Measurements from ENCODE around the gene RNU1-2. TPM values are rescaled to one million over a fixed set of nuclear protein-coding genes. Genes with fewer than 3 reads are reported as not detected.

Gene RNU1-2
- total RNA-seq, 1 donor from 2014 or later = 1,356 TPM

DNA sequence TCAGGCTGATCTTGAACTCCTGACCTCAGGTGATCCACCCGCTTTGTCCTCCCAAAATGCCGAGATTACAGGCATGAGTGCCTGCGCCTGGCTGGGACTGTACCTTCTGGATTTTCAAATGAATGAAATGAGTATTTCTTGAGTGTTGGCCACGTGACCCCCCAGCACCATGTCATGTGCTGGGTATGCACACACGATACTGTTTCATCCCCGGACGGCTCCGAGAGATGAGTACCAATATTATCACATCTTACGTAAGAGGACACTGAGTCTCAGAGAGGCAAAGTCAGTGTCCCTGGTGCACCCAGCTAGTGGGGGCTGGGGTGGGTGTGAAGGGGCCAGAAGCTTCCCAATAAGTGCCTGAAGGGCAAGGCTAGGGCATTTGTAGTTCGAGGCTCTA lies 25.2 kb downstream of the RNU1-2 start:
- H3K27ac Mint-ChIP-seq (ENCODE audit: unreplicated experiment) = peak overlapping the region; percentile 59
- Histone ChIP-seq H4K20me1 (ENCODE audit: insufficient read depth, low read length) (peaks cover 16% of the 10 kb centered on the region), H3K4me1 (ENCODE audit: insufficient read depth, low read length) (peaks cover 10% of the 10 kb centered on the region), H3K4me3 (ENCODE audit: insufficient read depth, low read depth, low read length) (no peak overlapping the region), H3K4me2 (ENCODE audit: low read length) (peak overlapping the region; percentile 84), H3K27ac (ENCODE audit: low read depth, low read length) (no peak overlapping the region), H3K36me3 (ENCODE audit: insufficient read depth, low read length) (no peaks in the 10 kb centered on the region), H2AFZ (ENCODE audit: low read depth, low read length) (no peak overlapping the region), H3K9me3 (ENCODE audit: insufficient read depth, low read depth, low read length) (no peaks in the 10 kb centered on the region), H3K27me3 (ENCODE audit: insufficient read depth, low read length) (no peaks in the 10 kb centered on the region), H3K79me2 (ENCODE audit: insufficient read depth, low read length) (no peaks in the 10 kb centered on the region), H3K9ac (ENCODE audit: low read length) (no peak overlapping the region)
- peaks cover 6% of the 10 kb centered on the region for H3K4me1 Mint-ChIP-seq (ENCODE audit: low read depth, unreplicated experiment)
- FAIRE-seq (no peak), DNase-seq (ENCODE audit: low read depth) (no peak)
- H3K27me3 Mint-ChIP-seq (ENCODE audit: low read depth, unreplicated experiment) = peaks cover 32% of the 10 kb centered on the region
- no peaks in the 10 kb centered on the region for H3K9me3 Mint-ChIP-seq (ENCODE audit: unreplicated experiment)
- peaks cover 4% of the 10 kb centered on the region for H3K36me3 Mint-ChIP-seq (ENCODE audit: low read depth, unreplicated experiment)
- TF ChIP-seq, protein P1, sequence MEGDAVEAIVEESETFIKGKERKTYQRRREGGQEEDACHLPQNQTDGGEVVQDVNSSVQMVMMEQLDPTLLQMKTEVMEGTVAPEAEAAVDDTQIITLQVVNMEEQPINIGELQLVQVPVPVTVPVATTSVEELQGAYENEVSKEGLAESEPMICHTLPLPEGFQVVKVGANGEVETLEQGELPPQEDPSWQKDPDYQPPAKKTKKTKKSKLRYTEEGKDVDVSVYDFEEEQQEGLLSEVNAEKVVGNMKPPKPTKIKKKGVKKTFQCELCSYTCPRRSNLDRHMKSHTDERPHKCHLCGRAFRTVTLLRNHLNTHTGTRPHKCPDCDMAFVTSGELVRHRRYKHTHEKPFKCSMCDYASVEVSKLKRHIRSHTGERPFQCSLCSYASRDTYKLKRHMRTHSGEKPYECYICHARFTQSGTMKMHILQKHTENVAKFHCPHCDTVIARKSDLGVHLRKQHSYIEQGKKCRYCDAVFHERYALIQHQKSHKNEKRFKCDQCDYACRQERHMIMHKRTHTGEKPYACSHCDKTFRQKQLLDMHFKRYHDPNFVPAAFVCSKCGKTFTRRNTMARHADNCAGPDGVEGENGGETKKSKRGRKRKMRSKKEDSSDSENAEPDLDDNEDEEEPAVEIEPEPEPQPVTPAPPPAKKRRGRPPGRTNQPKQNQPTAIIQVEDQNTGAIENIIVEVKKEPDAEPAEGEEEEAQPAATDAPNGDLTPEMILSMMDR (IDR thresholded peaks at IDR 0.05; ENCODE audit: insufficient read depth, low read depth, low read length) = no peak
- TF ChIP-seq EZH2 (IDR thresholded peaks at IDR 0.05; ENCODE audit: insufficient read depth, low read length) = no peak
- no peak overlapping the region for H3K4me3 Mint-ChIP-seq (ENCODE audit: unreplicated experiment)

DNA sequence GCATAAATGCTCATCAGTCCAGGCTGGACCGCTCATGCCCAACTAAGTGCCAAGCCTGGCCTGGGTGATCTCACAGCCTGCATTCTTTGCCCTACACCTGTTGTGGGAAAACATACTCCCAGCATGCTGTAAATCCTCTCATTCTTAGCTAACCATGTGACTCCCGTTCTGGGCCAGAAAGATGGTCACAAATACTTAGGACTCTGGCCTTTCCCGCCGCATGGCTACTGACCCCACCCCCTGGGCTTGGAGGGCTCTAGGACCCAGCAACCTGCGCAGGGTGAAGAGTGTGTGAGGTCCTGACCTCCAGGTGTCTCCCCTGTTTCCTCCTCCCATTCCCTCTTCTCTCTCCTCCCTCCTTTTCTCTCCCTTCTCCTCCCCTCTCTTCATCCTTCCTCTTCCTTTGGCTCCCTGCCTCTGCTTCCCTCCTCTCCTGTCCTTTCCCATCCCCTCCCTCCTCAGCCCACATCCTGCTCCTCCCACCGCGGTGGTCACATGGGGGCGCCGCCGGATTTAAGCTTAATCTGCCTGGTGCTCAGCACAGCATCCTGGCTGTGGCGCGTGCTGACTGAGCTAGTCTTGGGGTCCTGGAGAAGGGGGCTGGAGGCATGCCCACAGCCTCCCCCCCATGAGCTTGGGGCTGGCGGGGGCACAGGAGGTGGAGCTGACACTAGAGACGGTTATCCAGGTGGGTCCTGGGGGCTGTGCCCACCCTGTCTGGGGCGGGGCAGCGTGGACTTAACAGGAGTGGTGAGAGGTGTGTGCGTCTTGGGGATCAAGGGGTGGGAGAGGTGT lies 25.8 kb downstream of the RNU1-2 start, which contains the start of gene CROCC:
TSS of gene CROCC (plus strand) at position 541 of the 795 bp plus-strand sequence. CDS start at position 629, 88 bp downstream.
- Histone ChIP-seq H3K79me2 (ENCODE audit: insufficient read depth, low read length) (no peaks in the 10 kb centered on the region), H3K9ac (ENCODE audit: low read length) (peak within 1 kb of the TSS; percentile 49), H2AFZ (ENCODE audit: low read depth, low read length) (peak within 1 kb of the TSS; percentile 51), H3K36me3 (ENCODE audit: insufficient read depth, low read length) (no peaks in the 10 kb centered on the region), H3K27ac (ENCODE audit: low read depth, low read length) (no peak within 1 kb of the TSS), H3K4me3 (ENCODE audit: insufficient read depth, low read depth, low read length) (peak within 1 kb of the TSS; percentile 42), H4K20me1 (ENCODE audit: insufficient read depth, low read length) (peaks cover 22% of the 10 kb centered on the region), H3K9me3 (ENCODE audit: insufficient read depth, low read depth, low read length) (no peaks in the 10 kb centered on the region), H3K4me2 (ENCODE audit: low read length) (peak within 1 kb of the TSS; percentile 84), H3K4me1 (ENCODE audit: insufficient read depth, low read length) (peaks cover 10% of the 10 kb centered on the region), H3K27me3 (ENCODE audit: insufficient read depth, low read length) (no peaks in the 10 kb centered on the region)
- TF ChIP-seq, protein P1 (IDR thresholded peaks at IDR 0.05; ENCODE audit: insufficient read depth, low read depth, low read length) = no peak
- TF ChIP-seq EZH2 (IDR thresholded peaks at IDR 0.05; ENCODE audit: insufficient read depth, low read length) = no peak
- Mint-ChIP-seq H3K27ac (ENCODE audit: unreplicated experiment) (peak within 1 kb of the TSS; percentile 59), H3K4me1 (ENCODE audit: low read depth, unreplicated experiment) (peaks cover 6% of the 10 kb centered on the region), H3K27me3 (ENCODE audit: low read depth, unreplicated experiment) (peaks cover 29% of the 10 kb centered on the region), H3K4me3 (ENCODE audit: unreplicated experiment) (peak within 1 kb of the TSS; percentile 18), H3K36me3 (ENCODE audit: low read depth, unreplicated experiment) (peaks cover 6% of the 10 kb centered on the region), H3K9me3 (ENCODE audit: unreplicated experiment) (no peaks in the 10 kb centered on the region)
- FAIRE-seq = no peak
- DNase-seq (ENCODE audit: low read depth) = no peak

DNA sequence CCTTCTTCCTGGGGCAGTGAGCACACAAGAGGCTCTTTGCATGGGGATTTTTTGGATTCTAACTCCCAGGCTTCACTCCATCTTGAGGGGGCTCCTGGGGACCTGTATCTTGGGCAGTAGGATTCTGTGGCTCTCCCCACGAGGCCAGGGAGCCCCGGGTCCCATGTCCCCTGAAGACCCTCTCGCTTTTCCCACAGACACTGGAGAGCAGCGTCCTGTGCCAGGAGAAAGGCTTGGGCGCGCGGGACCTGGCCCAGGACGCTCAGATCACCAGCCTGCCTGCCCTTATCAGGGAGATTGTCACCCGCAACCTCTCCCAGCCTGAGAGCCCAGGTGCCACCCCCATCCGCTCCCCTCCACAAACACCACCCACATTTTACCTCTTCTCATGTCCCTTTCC lies 26.7 kb downstream of the RNU1-2 start:
- DNase-seq (ENCODE audit: low read depth) = no peak
- H3K4me3 Mint-ChIP-seq (ENCODE audit: unreplicated experiment) = no peak overlapping the region
- no peaks in the 10 kb centered on the region for H3K27me3 ChIP-seq (ENCODE audit: insufficient read depth, low read length)

More for the DNA sequence above, 26.7 kb downstream of the RNU1-2 start:
- Mint-ChIP-seq H3K27me3 (ENCODE audit: low read depth, unreplicated experiment) (peaks cover 28% of the 10 kb centered on the region), H3K9me3 (ENCODE audit: unreplicated experiment) (no peaks in the 10 kb centered on the region), H3K36me3 (ENCODE audit: low read depth, unreplicated experiment) (peaks cover 6% of the 10 kb centered on the region), H3K4me1 (ENCODE audit: low read depth, unreplicated experiment) (peaks cover 6% of the 10 kb centered on the region), H3K27ac (ENCODE audit: unreplicated experiment) (no peak overlapping the region)
- Histone ChIP-seq H4K20me1 (ENCODE audit: insufficient read depth, low read length) (peaks cover 31% of the 10 kb centered on the region), H3K79me2 (ENCODE audit: insufficient read depth, low read length) (no peaks in the 10 kb centered on the region), H3K4me2 (ENCODE audit: low read length) (peak overlapping the region; percentile 84), H3K9ac (ENCODE audit: low read length) (no peak overlapping the region), H3K4me3 (ENCODE audit: insufficient read depth, low read depth, low read length) (no peak overlapping the region), H3K36me3 (ENCODE audit: insufficient read depth, low read length) (no peaks in the 10 kb centered on the region), H2AFZ (ENCODE audit: low read depth, low read length) (no peak overlapping the region), H3K27ac (ENCODE audit: low read depth, low read length) (no peak overlapping the region), H3K9me3 (ENCODE audit: insufficient read depth, low read depth, low read length) (no peaks in the 10 kb centered on the region), H3K4me1 (ENCODE audit: insufficient read depth, low read length) (peaks cover 10% of the 10 kb centered on the region)
- TF ChIP-seq EZH2 (IDR thresholded peaks at IDR 0.05; ENCODE audit: insufficient read depth, low read length) = no peak
- TF ChIP-seq, protein P1 (IDR thresholded peaks at IDR 0.05; ENCODE audit: insufficient read depth, low read depth, low read length) = no peak
- FAIRE-seq = no peak

All from astrocyte (in vitro differentiated cells and primary cell).